ENCODE data around the gene SMIM10.

DNA sequence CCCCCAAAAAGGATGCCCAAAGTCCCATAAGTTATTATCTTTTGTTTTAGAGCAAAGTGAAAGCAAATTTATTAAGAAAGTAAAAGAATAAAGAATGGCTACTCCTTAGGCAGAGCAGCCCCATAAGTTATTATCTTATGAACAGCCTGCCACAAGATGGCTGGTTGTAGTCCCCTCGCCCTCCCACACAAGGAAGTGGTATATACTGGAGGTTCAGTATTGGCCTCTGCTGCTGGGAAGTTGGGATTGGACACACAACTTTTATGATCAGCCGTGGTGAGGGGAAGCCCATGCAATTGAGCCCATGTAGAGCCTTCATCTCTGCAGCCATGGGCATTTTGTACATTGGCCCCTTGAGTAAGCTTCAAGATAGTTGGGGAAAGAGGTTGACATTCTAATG lies 8.0 kb upstream of the SMIM10 start:
- TF ChIP-seq, protein P1, sequence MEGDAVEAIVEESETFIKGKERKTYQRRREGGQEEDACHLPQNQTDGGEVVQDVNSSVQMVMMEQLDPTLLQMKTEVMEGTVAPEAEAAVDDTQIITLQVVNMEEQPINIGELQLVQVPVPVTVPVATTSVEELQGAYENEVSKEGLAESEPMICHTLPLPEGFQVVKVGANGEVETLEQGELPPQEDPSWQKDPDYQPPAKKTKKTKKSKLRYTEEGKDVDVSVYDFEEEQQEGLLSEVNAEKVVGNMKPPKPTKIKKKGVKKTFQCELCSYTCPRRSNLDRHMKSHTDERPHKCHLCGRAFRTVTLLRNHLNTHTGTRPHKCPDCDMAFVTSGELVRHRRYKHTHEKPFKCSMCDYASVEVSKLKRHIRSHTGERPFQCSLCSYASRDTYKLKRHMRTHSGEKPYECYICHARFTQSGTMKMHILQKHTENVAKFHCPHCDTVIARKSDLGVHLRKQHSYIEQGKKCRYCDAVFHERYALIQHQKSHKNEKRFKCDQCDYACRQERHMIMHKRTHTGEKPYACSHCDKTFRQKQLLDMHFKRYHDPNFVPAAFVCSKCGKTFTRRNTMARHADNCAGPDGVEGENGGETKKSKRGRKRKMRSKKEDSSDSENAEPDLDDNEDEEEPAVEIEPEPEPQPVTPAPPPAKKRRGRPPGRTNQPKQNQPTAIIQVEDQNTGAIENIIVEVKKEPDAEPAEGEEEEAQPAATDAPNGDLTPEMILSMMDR (IDR thresholded peaks at IDR 0.05 in 8 of 11, conservative IDR thresholded peaks at IDR 0.05 in 3 of 11): no peak
- TF ChIP-seq POLR2A (IDR thresholded peaks at IDR 0.05) (no peak), POLR2AphosphoS5 (IDR thresholded peaks at IDR 0.05) (no peak)

Data from spleen (tissue), 7 donors.